Stimulated activated CD8-positive, alpha-beta memory T cell treated with anti-CD3 and anti-CD28 coated beads, Interleukin-4, amount 100 ng/mL, for 24 hours (primary cell): ENCODE data around the gene FLT1.

Experiments
- DNase-seq: peaks from one replicate; pipeline ENCODE4 v3.0.0-alpha.2; 2020; ENCODE audit warnings: low read depth

Gene FLT1

DNA sequence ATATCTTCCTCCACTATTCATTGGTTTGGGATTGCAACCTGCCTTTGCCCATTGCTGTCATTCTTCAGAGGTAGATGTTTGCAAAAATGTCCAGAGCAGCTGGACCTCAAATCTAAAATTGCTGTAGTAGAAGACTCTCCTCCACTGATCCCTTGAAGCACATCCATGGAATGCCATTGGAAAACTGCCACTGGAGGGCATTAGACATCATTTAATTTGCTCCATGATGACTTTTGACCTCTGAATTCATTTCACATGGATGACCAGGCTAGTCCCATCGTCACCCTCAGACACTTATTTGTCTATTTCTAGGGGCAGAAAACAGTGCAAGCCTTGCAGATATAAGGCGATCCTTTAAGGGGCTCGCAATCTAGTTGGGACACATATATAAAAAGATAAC, 33.9 kb upstream of the FLT1 start:
- DNase-seq = no peak

DNA sequence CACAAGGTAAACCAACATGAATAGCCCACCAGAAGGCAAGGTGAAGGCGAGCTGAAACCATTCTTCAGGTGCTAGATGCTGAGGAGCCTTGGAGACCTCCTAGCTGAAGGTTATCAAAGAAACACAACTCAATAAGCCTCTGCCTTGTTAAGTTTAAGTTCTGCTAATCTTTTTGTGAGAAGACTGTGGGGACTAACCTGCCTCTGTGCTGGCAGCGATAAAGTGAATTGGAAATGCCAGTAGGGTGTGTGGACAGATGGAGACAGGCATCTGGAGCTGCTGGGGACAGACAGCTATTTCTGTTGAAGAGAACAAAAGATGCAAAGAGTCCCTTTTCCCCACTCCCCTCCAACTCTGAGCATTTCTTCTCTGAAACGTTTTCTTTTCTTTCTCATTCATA, 33.5 kb upstream of the FLT1 start:
- DNase-seq = no peak

DNA sequence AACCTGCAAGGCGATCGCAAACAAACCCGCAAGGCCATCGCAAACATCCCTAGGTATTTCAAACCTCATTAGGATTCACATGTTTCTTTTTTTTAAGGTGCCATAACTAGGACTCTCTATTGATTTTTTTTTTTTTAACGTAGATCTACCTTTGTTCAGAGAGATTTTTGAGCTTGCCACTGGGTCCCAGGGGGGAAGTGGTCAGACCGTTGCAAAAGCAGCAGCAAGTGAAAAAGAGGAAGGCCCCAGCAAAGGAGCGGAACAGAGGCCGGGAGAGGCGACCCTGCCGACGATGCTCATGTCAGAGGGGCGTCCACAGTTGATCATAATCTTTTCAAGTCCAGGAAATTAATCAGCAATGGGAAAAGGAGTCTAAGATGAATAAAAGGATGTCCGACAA, 32.7 kb upstream of the FLT1 start:
- no peak for DNase-seq

- no peak for DNase-seq
Measured at GRCh38 chr13:28526876-28527275, 31.9 kb upstream of the FLT1 start.

- DNase-seq = no peak
Measured at GRCh38 chr13:28522871-28523270, 27.9 kb upstream of the FLT1 start.

GRCh38 chr13:28513745-28514144, 18.8 kb upstream of the FLT1 start:
- DNase-seq = no peak

DNA sequence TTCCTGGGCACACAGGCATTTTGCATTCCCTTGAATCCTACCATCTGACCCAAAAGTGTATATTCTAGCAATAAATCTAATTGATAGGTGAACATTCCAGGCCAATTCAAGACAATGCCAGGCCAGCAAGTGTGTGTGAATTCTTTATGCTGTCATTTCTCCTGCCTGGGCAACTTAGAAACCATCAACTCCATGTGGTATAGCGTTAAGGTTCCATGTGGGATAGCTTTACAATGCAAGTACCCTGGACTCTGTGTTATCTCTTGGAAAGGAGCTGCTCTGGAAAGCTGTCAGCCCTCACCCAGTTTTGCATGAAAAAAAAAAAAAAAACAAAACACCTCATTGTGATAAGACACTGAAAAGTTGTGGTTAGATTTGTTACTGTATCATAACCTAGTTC, 15.6 kb upstream of the FLT1 start:
- DNase-seq = no peak

GRCh38 chr13:28510066-28510465, 15.1 kb upstream of the FLT1 start:
- DNase-seq = no peak

DNA sequence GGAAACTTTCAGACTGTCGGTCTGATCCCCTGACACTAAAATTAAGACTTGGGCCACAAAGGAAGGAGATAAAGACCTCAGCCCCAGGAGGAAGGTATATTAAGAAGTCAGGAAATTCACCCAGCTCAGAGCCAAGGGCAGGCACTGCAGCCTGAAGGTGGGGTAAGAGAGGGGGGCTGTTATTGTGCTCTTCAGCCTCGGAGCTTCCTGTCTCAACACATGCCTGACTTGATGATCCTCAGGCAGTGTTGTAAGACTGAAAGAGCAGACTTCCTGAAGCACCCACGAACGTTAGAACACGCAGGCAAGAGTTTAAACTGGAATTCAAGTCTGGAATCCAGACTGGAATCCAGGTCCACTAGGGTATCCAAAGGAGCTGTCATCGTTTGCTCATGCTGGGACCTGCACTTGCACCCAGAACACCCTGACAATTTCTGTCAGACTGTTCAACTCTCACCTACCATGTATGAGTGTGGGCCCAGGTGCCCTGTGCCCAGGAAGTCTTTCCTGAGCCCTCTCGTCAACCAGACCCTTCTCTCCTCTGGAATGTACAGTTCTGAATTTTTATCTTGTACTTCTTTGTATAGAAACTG, 10.7 kb upstream of the FLT1 start:
- DNase-seq = no peak

- DNase-seq = no peak
Measured at GRCh38 chr13:28503182-28503967, 8.4 kb upstream of the FLT1 start.

GRCh38 chr13:28501547-28501946, 6.6 kb upstream of the FLT1 start:
- no peak for DNase-seq

- no peak for DNase-seq
Measured at GRCh38 chr13:28499609-28500008, 4.7 kb upstream of the FLT1 start.

GRCh38 chr13:28498481-28499115, 3.7 kb upstream of the FLT1 start:
- no peak for DNase-seq

GRCh38 chr13:28497143-28497876, 2.4 kb upstream of the FLT1 start:
- no peak for DNase-seq

- DNase-seq = no peak
Measured at GRCh38 chr13:28496188-28496564, 1.2 kb upstream of the FLT1 start.

- DNase-seq = no peak
Measured at GRCh38 chr13:28495538-28496187, 735 bp upstream of the FLT1 start.

- DNase-seq = no peak
Measured at GRCh38 chr13:28494504-28494777, 487 bp downstream of the FLT1 start.

DNA sequence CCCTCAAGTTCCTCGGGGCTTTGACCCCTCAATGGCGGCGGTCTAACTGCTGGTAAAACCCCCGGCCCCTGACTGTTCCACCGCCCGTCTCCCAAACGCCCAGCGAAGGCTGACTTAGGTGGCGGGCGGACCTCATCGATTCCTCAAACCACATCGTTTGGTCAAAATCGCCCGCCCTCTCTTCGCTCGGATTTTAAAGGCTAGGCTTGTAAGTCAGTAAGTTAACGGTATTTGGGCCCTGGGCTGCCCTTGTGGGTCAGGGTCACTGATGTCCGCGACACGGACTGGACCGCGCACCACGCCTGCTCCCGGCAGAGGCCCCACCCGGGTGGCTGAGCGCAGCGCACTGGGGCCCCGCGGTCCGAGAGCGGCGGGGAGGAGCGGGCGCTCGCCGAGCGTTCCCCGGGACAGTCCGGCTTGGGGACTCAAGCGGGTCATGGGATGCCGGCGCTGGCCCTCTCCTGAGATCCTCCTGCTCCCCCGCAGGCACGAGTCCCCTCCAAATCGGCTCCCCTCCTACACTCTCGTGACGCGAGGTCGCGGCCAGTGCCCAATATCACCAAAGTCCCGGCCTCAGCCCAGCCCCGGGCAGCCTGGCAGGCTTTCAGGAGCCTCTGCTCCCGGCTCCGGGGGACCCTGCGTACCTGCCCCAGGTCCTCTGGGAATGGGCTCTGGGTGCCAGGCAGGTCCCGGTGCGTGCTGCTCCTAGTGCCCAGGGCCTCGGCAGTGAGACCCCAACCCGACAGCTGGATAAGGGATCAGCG, 1.0 kb downstream of the FLT1 start:
- no peak for DNase-seq

- DNase-seq = peak; percentile 8
Measured at GRCh38 chr13:28492569-28493367, 2.2 kb downstream of the FLT1 start.

- no peak for DNase-seq
Measured at GRCh38 chr13:28490061-28490460, 4.9 kb downstream of the FLT1 start.

GRCh38 chr13:28489524-28489931, 5.4 kb downstream of the FLT1 start:
- DNase-seq = no peak
